ENCODE results near the gene SPA17. TPM values are rescaled to one million over a fixed set of nuclear protein-coding genes. Genes with fewer than 3 reads are reported as not detected.

Gene SPA17
- total RNA-seq, 1 experiment from 2014 or later = 22.9 TPM

DNA sequence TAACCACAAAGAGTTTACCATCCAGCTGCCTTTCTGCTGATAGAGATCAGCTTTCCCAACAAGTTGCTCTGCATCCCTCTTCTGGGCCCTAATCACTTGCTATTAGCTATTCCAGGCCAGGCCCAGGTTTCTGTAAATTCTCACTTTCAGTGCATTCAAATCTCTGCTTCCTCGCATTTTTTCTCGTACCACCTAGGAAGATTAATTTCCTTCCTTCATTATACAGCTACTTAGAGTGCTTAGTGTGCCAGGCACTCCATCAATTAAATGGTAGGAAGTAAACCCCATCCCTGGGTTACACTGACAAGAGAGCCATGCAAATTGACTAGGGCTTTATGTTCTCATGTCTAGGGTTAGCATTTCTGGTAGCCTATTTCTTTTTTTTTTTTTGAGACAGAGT is 9.8 kb upstream of the SPA17 start:
- POLR2A ChIA-PET (ENCODE audit: low non-redundant PET) = no interaction called here
- H3K9me3 ChIP-seq (ENCODE audit: low read depth, low read length, poor library complexity, severe bottlenecking) = no peaks in the 10 kb centered on the region
- H3K36me3 ChIP-seq (ENCODE audit: insufficient read depth, low read length, poor library complexity, severe bottlenecking) = no peaks in the 10 kb centered on the region
- no peak for DNase-seq (ENCODE audit: low spot score)
- H3K4me1 ChIP-seq (ENCODE audit: insufficient read depth, low read length, poor library complexity, severe bottlenecking) = no peaks in the 10 kb centered on the region
- TF ChIP-seq, protein P1, sequence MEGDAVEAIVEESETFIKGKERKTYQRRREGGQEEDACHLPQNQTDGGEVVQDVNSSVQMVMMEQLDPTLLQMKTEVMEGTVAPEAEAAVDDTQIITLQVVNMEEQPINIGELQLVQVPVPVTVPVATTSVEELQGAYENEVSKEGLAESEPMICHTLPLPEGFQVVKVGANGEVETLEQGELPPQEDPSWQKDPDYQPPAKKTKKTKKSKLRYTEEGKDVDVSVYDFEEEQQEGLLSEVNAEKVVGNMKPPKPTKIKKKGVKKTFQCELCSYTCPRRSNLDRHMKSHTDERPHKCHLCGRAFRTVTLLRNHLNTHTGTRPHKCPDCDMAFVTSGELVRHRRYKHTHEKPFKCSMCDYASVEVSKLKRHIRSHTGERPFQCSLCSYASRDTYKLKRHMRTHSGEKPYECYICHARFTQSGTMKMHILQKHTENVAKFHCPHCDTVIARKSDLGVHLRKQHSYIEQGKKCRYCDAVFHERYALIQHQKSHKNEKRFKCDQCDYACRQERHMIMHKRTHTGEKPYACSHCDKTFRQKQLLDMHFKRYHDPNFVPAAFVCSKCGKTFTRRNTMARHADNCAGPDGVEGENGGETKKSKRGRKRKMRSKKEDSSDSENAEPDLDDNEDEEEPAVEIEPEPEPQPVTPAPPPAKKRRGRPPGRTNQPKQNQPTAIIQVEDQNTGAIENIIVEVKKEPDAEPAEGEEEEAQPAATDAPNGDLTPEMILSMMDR (conservative IDR thresholded peaks at IDR 0.05; ENCODE audit: low read depth, low read length) = no peak
- no peak for TF ChIP-seq EZH2 (IDR thresholded peaks at IDR 0.05; ENCODE audit: borderline replicate concordance, low read depth, low read length, poor library complexity, severe bottlenecking)
- intact Hi-C loops (cut with micrococcal nuclease; ENCODE audit: unreplicated experiment) = no loop called here
- H3K4me3 ChIP-seq (ENCODE audit: low read depth, low read length, poor library complexity, severe bottlenecking) = no peak overlapping the region
- no TSS peak for BruUV-seq (replicated peaks)
- H3K27me3 ChIP-seq (replicated peaks; ENCODE audit: insufficient read depth, low read depth, low read length, poor library complexity) = no peaks in the 10 kb centered on the region
- no peak overlapping the region for H3K27ac ChIP-seq (ENCODE audit: low read depth, low read length, poor library complexity, severe bottlenecking)
- CTCF ChIA-PET = no interaction called here

DNA sequence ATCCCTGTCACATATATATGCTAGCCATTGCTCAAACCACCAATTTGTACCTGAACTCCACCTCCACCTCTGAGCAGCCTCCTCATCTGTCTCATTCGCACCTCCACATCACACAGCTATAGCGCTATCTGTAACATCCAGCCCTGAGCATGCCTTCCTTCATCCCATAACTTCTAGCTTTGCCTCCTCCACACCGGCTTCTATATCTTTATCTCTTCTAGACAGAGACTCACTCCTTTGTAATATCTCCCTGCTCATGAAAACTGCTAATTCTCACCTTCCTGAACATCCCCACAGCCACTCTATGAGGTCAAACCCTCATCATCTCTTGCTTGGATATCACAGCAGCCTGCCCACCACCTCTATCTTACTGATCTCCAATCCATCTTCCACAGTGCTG is 6.1 kb upstream of the SPA17 start:
- TF ChIP-seq EZH2 (IDR thresholded peaks at IDR 0.05; ENCODE audit: borderline replicate concordance, low read depth, low read length, poor library complexity, severe bottlenecking) = no peak
- TF ChIP-seq, protein P1 (conservative IDR thresholded peaks at IDR 0.05; ENCODE audit: low read depth, low read length) = no peak
- ChIA-PET POLR2A (ENCODE audit: low non-redundant PET) (no interaction called here), CTCF (no interaction called here)
- Histone ChIP-seq H3K27me3 (replicated peaks; ENCODE audit: insufficient read depth, low read depth, low read length, poor library complexity) (no peaks in the 10 kb centered on the region), H3K4me3 (ENCODE audit: low read depth, low read length, poor library complexity, severe bottlenecking) (no peak overlapping the region), H3K27ac (ENCODE audit: low read depth, low read length, poor library complexity, severe bottlenecking) (no peak overlapping the region), H3K9me3 (ENCODE audit: low read depth, low read length, poor library complexity, severe bottlenecking) (no peaks in the 10 kb centered on the region), H3K4me1 (ENCODE audit: insufficient read depth, low read length, poor library complexity, severe bottlenecking) (no peaks in the 10 kb centered on the region), H3K36me3 (ENCODE audit: insufficient read depth, low read length, poor library complexity, severe bottlenecking) (no peaks in the 10 kb centered on the region)
- no peak for DNase-seq (ENCODE audit: low spot score)
- BruUV-seq (replicated peaks) = no TSS peak
- intact Hi-C loops (cut with micrococcal nuclease; ENCODE audit: unreplicated experiment) = no loop called here

DNA sequence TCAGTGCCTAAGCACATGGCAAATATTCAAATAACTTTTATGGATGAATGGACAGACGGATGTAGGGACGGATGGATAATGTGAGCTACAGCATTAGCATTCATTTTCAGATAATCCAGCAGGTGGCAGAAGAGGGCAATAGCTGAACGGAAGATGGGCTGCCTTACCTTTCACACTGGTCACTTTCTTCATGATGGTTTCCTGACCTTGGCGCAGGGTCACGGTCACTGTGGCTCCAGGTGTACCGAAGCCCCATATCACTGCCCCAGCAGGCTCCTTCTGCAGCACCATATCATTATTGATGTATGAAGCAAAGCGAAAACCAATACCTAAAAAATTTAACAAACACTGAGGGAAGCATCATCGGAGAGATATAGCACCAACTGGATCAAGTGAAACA is 4.5 kb upstream of the SPA17 start:
- intact Hi-C loops (cut with micrococcal nuclease; ENCODE audit: unreplicated experiment) = loop anchor here (1.0 to 2.0 kb wide), 3 partner anchors 94 to 198 kb away; no protein-coding TSS in a partner anchor
- peak; percentile 46 for DNase-seq (ENCODE audit: low spot score)
- Histone ChIP-seq H3K27me3 (replicated peaks; ENCODE audit: insufficient read depth, low read depth, low read length, poor library complexity) (no peaks in the 10 kb centered on the region), H3K4me3 (ENCODE audit: low read depth, low read length, poor library complexity, severe bottlenecking) (no peak overlapping the region), H3K36me3 (ENCODE audit: insufficient read depth, low read length, poor library complexity, severe bottlenecking) (no peaks in the 10 kb centered on the region), H3K4me1 (ENCODE audit: insufficient read depth, low read length, poor library complexity, severe bottlenecking) (no peaks in the 10 kb centered on the region), H3K9me3 (ENCODE audit: low read depth, low read length, poor library complexity, severe bottlenecking) (no peaks in the 10 kb centered on the region), H3K27ac (ENCODE audit: low read depth, low read length, poor library complexity, severe bottlenecking) (no peak overlapping the region)
- ChIA-PET POLR2A (ENCODE audit: low non-redundant PET) (no interaction called here), CTCF (interaction anchor here (0.6 to 2.0 kb wide), 12 partner anchors 29 to 207 kb away, joined by 3 to 21 read pairs (median 6); partner anchors contain the start of genes ESAM, ROBO3 and VSIG2)
- no TSS peak for BruUV-seq (replicated peaks)
- TF ChIP-seq, protein P1 (conservative IDR thresholded peaks at IDR 0.05; ENCODE audit: low read depth, low read length) = peak; percentile 81
- TF ChIP-seq EZH2 (IDR thresholded peaks at IDR 0.05; ENCODE audit: borderline replicate concordance, low read depth, low read length, poor library complexity, severe bottlenecking) = no peak

All from A673 (cell line).